Right lobe of liver (tissue), 4 donors: ENCODE measurements around the gene ARVCF.

Source experiments
- POLR2A ChIP-seq: fragments of 450-650 bp; IDR thresholded peaks from one replicate; pipeline ENCODE4 v1.6.1; 2017; ENCODE audit warnings: antibody characterized with exemption, mild to moderate bottlenecking
- TF ChIP-seq, protein P1 (sequence below), 4 donors: fragments of 200-600 bp in 3 of 4; fragments of 450-650 bp in 1 of 4; IDR thresholded peaks; one replicate each; pipeline versions ENCODE4 v1.5.1 to v1.8.0; 2016 to 2022; ENCODE audit warnings: antibody characterized with exemption in 4 of 4, mild to moderate bottlenecking in 2 of 4
- donor health status: DM: no; HTN: no; CAD: no.
- donor health status: DM: no; HTN: no; CAD: no.
- donor health status: DM: no; HTN: yes; CAD: no.

GRCh38 chr22:19988965-19989724 lies 27.5 kb downstream of the ARVCF start:
- TF ChIP-seq, protein P1, sequence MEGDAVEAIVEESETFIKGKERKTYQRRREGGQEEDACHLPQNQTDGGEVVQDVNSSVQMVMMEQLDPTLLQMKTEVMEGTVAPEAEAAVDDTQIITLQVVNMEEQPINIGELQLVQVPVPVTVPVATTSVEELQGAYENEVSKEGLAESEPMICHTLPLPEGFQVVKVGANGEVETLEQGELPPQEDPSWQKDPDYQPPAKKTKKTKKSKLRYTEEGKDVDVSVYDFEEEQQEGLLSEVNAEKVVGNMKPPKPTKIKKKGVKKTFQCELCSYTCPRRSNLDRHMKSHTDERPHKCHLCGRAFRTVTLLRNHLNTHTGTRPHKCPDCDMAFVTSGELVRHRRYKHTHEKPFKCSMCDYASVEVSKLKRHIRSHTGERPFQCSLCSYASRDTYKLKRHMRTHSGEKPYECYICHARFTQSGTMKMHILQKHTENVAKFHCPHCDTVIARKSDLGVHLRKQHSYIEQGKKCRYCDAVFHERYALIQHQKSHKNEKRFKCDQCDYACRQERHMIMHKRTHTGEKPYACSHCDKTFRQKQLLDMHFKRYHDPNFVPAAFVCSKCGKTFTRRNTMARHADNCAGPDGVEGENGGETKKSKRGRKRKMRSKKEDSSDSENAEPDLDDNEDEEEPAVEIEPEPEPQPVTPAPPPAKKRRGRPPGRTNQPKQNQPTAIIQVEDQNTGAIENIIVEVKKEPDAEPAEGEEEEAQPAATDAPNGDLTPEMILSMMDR (IDR thresholded peaks at IDR 0.05): no peak
- no peak for TF ChIP-seq POLR2A
